KMS-11 (cell line): ENCODE results near the gene SPNS1.
"Not testable (repeated sequence)": the region's sequence is repeated elsewhere in the genome, so short reads cannot be mapped to it uniquely, and the experiment has no call there.

Experiments
- H2AFZ ChIP-seq: fragments of 200-600 bp; sonication (generic); 2 replicates; pipeline ENCODE4 v1.6.1; 2016; ENCODE audit warnings: antibody characterized with exemption, mixed run types, low read depth
- H3K27ac ChIP-seq: fragments of 200-600 bp; sonication (generic); 2 replicates; pipeline ENCODE4 v1.6.1; 2016; ENCODE audit warnings: mild to moderate bottlenecking, mixed run types
- H3K27me3 ChIP-seq: fragments of 200-600 bp; sonication (generic); 2 replicates; pipeline ENCODE4 v1.6.1; 2017; ENCODE audit warnings: mild to moderate bottlenecking, low read depth, mixed run types, moderate library complexity; ENCODE audit not compliant: insufficient read depth
- H3K36me3 ChIP-seq: fragments of 200-600 bp; sonication (generic); 2 replicates; pipeline ENCODE4 v1.6.1; 2017; ENCODE audit warnings: mild to moderate bottlenecking, mixed run types; ENCODE audit not compliant: insufficient read depth
- H3K4me1 ChIP-seq: fragments of 200-600 bp; sonication (generic); 2 replicates; pipeline ENCODE4 v1.6.1; 2016; ENCODE audit warnings: mild to moderate bottlenecking, low read depth, mixed run types; ENCODE audit not compliant: poor library complexity, severe bottlenecking
- H3K4me2 ChIP-seq: fragments of 200-600 bp; sonication (generic); 2 replicates; pipeline ENCODE4 v1.7.0; 2016; ENCODE audit warnings: mild to moderate bottlenecking, mixed run types
- H3K4me3 ChIP-seq: fragments of 200-600 bp; sonication (generic); IDR thresholded peaks from 2 replicates; pipeline ENCODE4 v1.6.1; 2017; ENCODE audit warnings: low read depth, low read length, mixed read lengths; ENCODE audit not compliant: insufficient read depth
- H3K79me2 ChIP-seq: fragments of 200-600 bp; sonication (generic); 2 replicates; pipeline ENCODE4 v1.6.1; 2016; ENCODE audit warnings: low read depth, mixed run types; ENCODE audit not compliant: insufficient read depth
- H3K9ac ChIP-seq: fragments of 200-600 bp; sonication (generic); 2 replicates; pipeline ENCODE4 v1.6.1; 2016; ENCODE audit warnings: mild to moderate bottlenecking, mixed run types
- H4K20me1 ChIP-seq: fragments of 200-600 bp; sonication (generic); 2 replicates; pipeline ENCODE4 v1.6.1; 2016; ENCODE audit warnings: mild to moderate bottlenecking, mixed run types; ENCODE audit not compliant: insufficient read depth
- CTCF ChIP-seq: fragments of 200-600 bp; sonication (generic); conservative IDR thresholded peaks from 2 replicates; pipeline ENCODE4 v1.6.1; 2017; ENCODE audit warnings: low read depth, mild to moderate bottlenecking, antibody characterized with exemption, low read length, moderate library complexity, mixed read lengths

SPNS1 gene

GRCh38 chr16:28974437-28975157, at the start of gene SPNS1:
TSS of gene SPNS1 (plus strand) at chr16:28974778. CDS start at chr16:28975152, 374 bp downstream.
- peak within 1 kb of the TSS; percentile 15; the same call in 1 of the 2 replicates for H3K27ac ChIP-seq
- H3K27me3 ChIP-seq: no peaks in the 10 kb centered on the region
- H3K4me2 ChIP-seq: peak within 1 kb of the TSS; percentile 88
- H3K4me3 ChIP-seq: peak within 1 kb of the TSS; percentile 44
- no peaks in the 10 kb centered on the region for H3K79me2 ChIP-seq
- peaks cover 14% of the 10 kb centered on the region for H3K4me1 ChIP-seq
- H2AFZ ChIP-seq: peak within 1 kb of the TSS; percentile 92
- no peaks in the 10 kb centered on the region for H4K20me1 ChIP-seq
- H3K9ac ChIP-seq: peak within 1 kb of the TSS; percentile 72
- no peaks in the 10 kb centered on the region for H3K36me3 ChIP-seq
- TF ChIP-seq CTCF: no peak

- Histone ChIP-seq H3K4me1 (peaks cover 31% of the 10 kb centered on the region), H4K20me1 (no peaks in the 10 kb centered on the region), H3K27ac (peak overlapping the region; percentile 84), H3K4me2 (peak overlapping the region; percentile 96), H3K36me3 (no peaks in the 10 kb centered on the region), H3K9ac (peak overlapping the region; percentile 91), H2AFZ (peak overlapping the region; percentile 82), H3K79me2 (no peaks in the 10 kb centered on the region), H3K27me3 (no peaks in the 10 kb centered on the region), H3K4me3 (no peak overlapping the region)
- TF ChIP-seq CTCF: no peak
These were observed 49.0 kb upstream of the SPNS1 start for GRCh38 chr16:28925386-28926228.

- Histone ChIP-seq H3K27ac (0 out of 2 replicates have a peak overlapping the region, but pooled peaks have one; percentile 84), H3K4me2 (peak overlapping the region; percentile 96; the same call in 1 of the 2 replicates), H3K4me1 (peaks cover 36% of the 10 kb centered on the region)
- not testable (repeated sequence) for H3K27me3 ChIP-seq, H3K4me3 ChIP-seq, H3K79me2 ChIP-seq, H4K20me1 ChIP-seq, H2AFZ ChIP-seq, H3K36me3 ChIP-seq, H3K9ac ChIP-seq
These were observed 48.3 kb upstream of the SPNS1 start for GRCh38 chr16:28926284-28926683.

GRCh38 chr16:28927815-28928214, 46.8 kb upstream of the SPNS1 start:
- H3K27ac ChIP-seq: no peak overlapping the region
- no peak overlapping the region for H3K9ac ChIP-seq
- peaks cover 34% of the 10 kb centered on the region for H3K4me1 ChIP-seq
- H3K4me3 ChIP-seq: no peak overlapping the region
- no peaks in the 10 kb centered on the region for H4K20me1 ChIP-seq
- no peaks in the 10 kb centered on the region for H3K79me2 ChIP-seq
- H2AFZ ChIP-seq: no peak overlapping the region
- H3K4me2 ChIP-seq: no peak overlapping the region
- H3K27me3 ChIP-seq: no peaks in the 10 kb centered on the region
- no peak for TF ChIP-seq CTCF
- no peaks in the 10 kb centered on the region for H3K36me3 ChIP-seq
